Measurements from ENCODE around the gene DYNC1LI2.

DNA sequence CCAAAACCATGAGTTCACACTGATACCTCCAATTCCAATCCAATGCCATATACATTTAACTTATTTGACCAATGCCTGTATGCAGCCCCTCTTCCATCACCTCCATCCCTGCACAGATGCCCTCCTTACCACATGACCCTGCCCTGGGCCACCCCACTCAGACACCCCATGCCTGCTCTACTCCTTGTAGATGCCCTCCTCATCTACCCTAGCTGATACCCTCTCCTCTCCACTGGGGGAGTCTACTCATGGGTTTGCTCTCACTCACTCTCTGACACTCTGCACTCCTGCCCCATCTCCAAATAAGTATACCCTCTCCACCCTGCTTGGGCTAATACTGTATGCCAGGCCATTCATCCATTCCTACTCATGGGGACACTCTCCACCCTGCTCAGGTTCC, 38.9 kb downstream of the DYNC1LI2 start:
- TF ChIP-seq, protein P1, sequence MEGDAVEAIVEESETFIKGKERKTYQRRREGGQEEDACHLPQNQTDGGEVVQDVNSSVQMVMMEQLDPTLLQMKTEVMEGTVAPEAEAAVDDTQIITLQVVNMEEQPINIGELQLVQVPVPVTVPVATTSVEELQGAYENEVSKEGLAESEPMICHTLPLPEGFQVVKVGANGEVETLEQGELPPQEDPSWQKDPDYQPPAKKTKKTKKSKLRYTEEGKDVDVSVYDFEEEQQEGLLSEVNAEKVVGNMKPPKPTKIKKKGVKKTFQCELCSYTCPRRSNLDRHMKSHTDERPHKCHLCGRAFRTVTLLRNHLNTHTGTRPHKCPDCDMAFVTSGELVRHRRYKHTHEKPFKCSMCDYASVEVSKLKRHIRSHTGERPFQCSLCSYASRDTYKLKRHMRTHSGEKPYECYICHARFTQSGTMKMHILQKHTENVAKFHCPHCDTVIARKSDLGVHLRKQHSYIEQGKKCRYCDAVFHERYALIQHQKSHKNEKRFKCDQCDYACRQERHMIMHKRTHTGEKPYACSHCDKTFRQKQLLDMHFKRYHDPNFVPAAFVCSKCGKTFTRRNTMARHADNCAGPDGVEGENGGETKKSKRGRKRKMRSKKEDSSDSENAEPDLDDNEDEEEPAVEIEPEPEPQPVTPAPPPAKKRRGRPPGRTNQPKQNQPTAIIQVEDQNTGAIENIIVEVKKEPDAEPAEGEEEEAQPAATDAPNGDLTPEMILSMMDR (conservative IDR thresholded peaks at IDR 0.05 in 1 of 2, IDR thresholded peaks at IDR 0.05 in 1 of 2; ENCODE audit: extremely low read depth in 1 of 2, insufficient read depth in 1 of 2, low read depth in 1 of 2, low read length in 2 of 2), result no peak
- no peak for TF ChIP-seq EZH2 (IDR thresholded peaks at IDR 0.05; ENCODE audit: borderline replicate concordance, low read length)
